Measurements from ENCODE around the gene CDH4. TPM values are rescaled to one million over a fixed set of nuclear protein-coding genes. Genes with fewer than 3 reads are reported as not detected.

Gene CDH4
- total RNA-seq, 1 donor from 2014 or later: 2.9 TPM

DNA sequence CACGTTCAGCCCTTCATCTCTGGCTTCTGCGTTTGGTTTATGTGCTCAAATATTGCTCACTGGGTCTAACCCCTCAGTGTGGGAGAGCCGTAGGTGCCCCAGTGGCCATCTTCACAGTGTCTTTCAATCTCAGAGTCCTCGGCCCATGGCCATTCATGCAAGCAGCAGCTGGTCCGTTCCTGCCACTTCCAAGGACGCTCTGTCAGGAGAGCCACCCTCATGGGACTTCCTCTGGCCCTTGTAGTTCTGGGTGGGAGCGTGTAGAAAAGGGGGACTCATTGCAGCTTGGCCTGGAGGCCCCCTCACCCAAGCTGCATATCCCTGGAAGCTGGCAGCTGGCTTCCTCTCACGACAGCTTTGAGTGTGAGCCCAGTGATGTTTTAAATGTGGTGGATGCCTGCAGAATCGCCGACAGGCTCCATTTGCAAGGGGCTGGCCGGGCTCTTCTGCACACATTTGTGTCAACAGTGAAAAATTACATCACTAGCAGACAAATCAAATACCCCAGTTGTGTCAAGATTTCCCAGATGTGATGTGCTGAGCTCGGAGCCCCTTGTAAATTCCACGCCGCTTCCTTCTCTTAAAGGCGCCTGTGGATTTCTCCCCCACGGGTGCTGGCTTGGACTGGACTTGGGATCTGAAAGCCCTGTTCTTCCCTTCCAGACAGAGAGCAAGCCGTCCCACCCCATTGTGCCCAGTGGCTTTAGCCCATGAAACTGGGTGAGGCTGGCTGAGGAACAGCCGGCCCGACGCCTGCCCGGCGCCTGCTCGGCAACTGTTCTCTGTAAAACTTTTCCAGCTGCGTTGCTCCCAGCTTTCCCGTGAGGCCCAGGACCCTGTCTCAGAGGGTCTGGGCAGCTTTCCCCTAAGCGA, 453.6 kb downstream of the CDH4 start:
- no peak overlapping the region for H3K27ac ChIP-seq
- H3K27me3 Mint-ChIP-seq (ENCODE audit: insufficient read depth, low read depth): peaks cover 3% of the 10 kb centered on the region

GRCh38 chr20:61706259-61706961, 454.3 kb downstream of the CDH4 start:
- Mint-ChIP-seq H3K36me3 (no peaks in the 10 kb centered on the region), H3K4me3 (no peak overlapping the region), H3K27ac (peak overlapping the region; percentile 76), H3K9me3 (no peaks in the 10 kb centered on the region), H3K4me1 (peaks cover 6% of the 10 kb centered on the region), H3K27me3 (ENCODE audit: insufficient read depth, low read depth) (peaks cover 3% of the 10 kb centered on the region)
- TF ChIP-seq EZH2phosphoT487 (IDR thresholded peaks at IDR 0.05): no peak
- TF ChIP-seq, protein P1, sequence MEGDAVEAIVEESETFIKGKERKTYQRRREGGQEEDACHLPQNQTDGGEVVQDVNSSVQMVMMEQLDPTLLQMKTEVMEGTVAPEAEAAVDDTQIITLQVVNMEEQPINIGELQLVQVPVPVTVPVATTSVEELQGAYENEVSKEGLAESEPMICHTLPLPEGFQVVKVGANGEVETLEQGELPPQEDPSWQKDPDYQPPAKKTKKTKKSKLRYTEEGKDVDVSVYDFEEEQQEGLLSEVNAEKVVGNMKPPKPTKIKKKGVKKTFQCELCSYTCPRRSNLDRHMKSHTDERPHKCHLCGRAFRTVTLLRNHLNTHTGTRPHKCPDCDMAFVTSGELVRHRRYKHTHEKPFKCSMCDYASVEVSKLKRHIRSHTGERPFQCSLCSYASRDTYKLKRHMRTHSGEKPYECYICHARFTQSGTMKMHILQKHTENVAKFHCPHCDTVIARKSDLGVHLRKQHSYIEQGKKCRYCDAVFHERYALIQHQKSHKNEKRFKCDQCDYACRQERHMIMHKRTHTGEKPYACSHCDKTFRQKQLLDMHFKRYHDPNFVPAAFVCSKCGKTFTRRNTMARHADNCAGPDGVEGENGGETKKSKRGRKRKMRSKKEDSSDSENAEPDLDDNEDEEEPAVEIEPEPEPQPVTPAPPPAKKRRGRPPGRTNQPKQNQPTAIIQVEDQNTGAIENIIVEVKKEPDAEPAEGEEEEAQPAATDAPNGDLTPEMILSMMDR (IDR thresholded peaks at IDR 0.05): no peak
- TF ChIP-seq EZH2 (IDR thresholded peaks at IDR 0.05): no peak
- H4K20me1 ChIP-seq (ENCODE audit: low read depth): no peaks in the 10 kb centered on the region
- H3K9me3 ChIP-seq (ENCODE audit: low read depth): no peaks in the 10 kb centered on the region
- no peaks in the 10 kb centered on the region for H3K36me3 ChIP-seq
- no peak overlapping the region for H3K27ac ChIP-seq
- no peak overlapping the region for H3K4me3 ChIP-seq
- no peak overlapping the region for H3K9ac ChIP-seq
- H3K4me2 ChIP-seq: no peak overlapping the region
- H3F3A ChIP-seq (ENCODE audit: low read depth): no peaks in the 10 kb centered on the region
- no peaks in the 10 kb centered on the region for H3K4me1 ChIP-seq
- no peak for DNase-seq (ENCODE audit: low spot score)
- no peak overlapping the region for H2AFZ ChIP-seq (replicated peaks)
- peaks cover 6% of the 10 kb centered on the region for H3K27me3 ChIP-seq
- no peaks in the 10 kb centered on the region for H3K79me2 ChIP-seq (ENCODE audit: low read depth)

More for the DNA sequence above, 453.6 kb downstream of the CDH4 start:
- Histone ChIP-seq H3K4me2 (no peak overlapping the region), H3K9me3 (ENCODE audit: low read depth) (no peaks in the 10 kb centered on the region), H3F3A (ENCODE audit: low read depth) (no peaks in the 10 kb centered on the region), H3K27me3 (peaks cover 6% of the 10 kb centered on the region), H3K9ac (no peak overlapping the region), H4K20me1 (ENCODE audit: low read depth) (no peaks in the 10 kb centered on the region), H3K79me2 (ENCODE audit: low read depth) (no peaks in the 10 kb centered on the region), H3K4me1 (no peaks in the 10 kb centered on the region), H3K4me3 (no peak overlapping the region), H2AFZ (replicated peaks) (no peak overlapping the region), H3K36me3 (no peaks in the 10 kb centered on the region)
- peak overlapping the region; percentile 42 for H3K27ac Mint-ChIP-seq
- peaks cover 2% of the 10 kb centered on the region for H3K36me3 Mint-ChIP-seq
- H3K9me3 Mint-ChIP-seq: no peaks in the 10 kb centered on the region
- DNase-seq (ENCODE audit: low spot score): no peak
- H3K4me1 Mint-ChIP-seq: peaks cover 6% of the 10 kb centered on the region
- TF ChIP-seq, protein P1 (IDR thresholded peaks at IDR 0.05): no peak
- TF ChIP-seq EZH2 (IDR thresholded peaks at IDR 0.05) (no peak), EZH2phosphoT487 (IDR thresholded peaks at IDR 0.05) (no peak)
- H3K4me3 Mint-ChIP-seq: no peak overlapping the region

GRCh38 chr20:61708891-61709290, 456.8 kb downstream of the CDH4 start:
- no peak for DNase-seq (ENCODE audit: low spot score)
- no peaks in the 10 kb centered on the region for H4K20me1 ChIP-seq (ENCODE audit: low read depth)
- H3K27ac ChIP-seq: no peak overlapping the region
- no peak overlapping the region for H2AFZ ChIP-seq (replicated peaks)
- no peaks in the 10 kb centered on the region for H3K79me2 ChIP-seq (ENCODE audit: low read depth)
- H3K9ac ChIP-seq: no peak overlapping the region
- H3K4me1 ChIP-seq: no peaks in the 10 kb centered on the region
- H3K4me3 ChIP-seq: no peak overlapping the region
- no peaks in the 10 kb centered on the region for H3K36me3 ChIP-seq
- no peaks in the 10 kb centered on the region for H3K36me3 Mint-ChIP-seq
- H3K27ac Mint-ChIP-seq: peak overlapping the region; percentile 30
- no peak overlapping the region for H3K4me3 Mint-ChIP-seq
- no peaks in the 10 kb centered on the region for H3F3A ChIP-seq (ENCODE audit: low read depth)
- H3K9me3 ChIP-seq (ENCODE audit: low read depth): no peaks in the 10 kb centered on the region
- peaks cover 3% of the 10 kb centered on the region for H3K27me3 Mint-ChIP-seq (ENCODE audit: insufficient read depth, low read depth)
- no peaks in the 10 kb centered on the region for H3K9me3 Mint-ChIP-seq
- H3K4me1 Mint-ChIP-seq: peaks cover 6% of the 10 kb centered on the region
- no peaks in the 10 kb centered on the region for H3K27me3 ChIP-seq
- TF ChIP-seq EZH2 (IDR thresholded peaks at IDR 0.05): no peak
- TF ChIP-seq, protein P1 (IDR thresholded peaks at IDR 0.05): no peak
- no peak for TF ChIP-seq EZH2phosphoT487 (IDR thresholded peaks at IDR 0.05)
- no peak overlapping the region for H3K4me2 ChIP-seq

All from neural progenitor cell (in vitro differentiated cells).